NAMALWA (cell line): ENCODE results near the gene RFTN1.

Experiments used
- DNase-seq: peaks from one replicate; pipeline ENCODE4 v3.0.0-alpha.2; 2015; ENCODE audit warnings: low spot score

Gene RFTN1

GRCh38 chr3:16432714-16433113 is 80.8 kb downstream of the RFTN1 start:
- peak; percentile 67 for DNase-seq

DNA sequence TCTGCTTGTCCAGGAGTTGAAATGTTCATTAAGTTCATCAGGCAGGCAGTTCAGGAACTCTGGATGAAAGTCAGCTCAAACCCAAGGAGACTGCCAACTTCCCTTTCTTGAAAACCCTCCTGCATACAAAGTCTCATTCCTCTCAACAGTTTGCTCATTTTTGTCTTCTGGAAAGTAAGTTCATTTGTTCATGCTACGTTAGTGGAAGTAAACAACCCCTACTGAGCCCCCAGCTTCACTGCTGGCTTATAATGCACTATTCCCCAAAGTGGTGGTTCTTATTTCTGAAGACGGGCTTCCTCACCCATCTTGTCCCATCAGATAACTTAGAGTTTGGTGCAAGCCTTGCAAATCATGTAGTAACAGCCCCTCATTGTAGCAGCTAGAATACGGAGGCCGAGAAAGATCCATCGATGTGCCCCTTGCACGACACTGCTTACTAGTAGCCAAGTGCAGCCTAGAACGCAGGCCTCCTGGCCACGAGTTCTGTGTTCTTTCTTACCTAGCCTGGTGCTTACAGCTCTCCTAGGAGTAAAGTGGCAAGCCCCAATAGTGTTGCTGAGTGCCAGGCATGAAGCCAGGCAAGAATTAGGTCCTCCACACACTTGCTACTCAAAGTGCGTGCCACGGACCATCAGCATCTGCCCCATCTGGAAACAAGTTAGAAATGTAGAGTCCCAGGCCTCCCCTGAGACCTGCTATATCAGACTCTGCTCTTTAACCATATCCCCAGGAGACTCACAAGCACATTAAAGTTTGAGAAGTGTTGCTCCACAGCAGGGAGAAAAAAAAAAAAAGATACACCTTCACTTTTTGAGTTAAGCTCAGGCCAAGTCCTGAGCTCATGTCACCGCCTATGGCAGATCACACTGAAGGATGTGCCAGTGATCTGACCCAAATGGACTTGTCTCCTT is 82.5 kb downstream of the RFTN1 start:
- peak; percentile 92 for DNase-seq

DNA sequence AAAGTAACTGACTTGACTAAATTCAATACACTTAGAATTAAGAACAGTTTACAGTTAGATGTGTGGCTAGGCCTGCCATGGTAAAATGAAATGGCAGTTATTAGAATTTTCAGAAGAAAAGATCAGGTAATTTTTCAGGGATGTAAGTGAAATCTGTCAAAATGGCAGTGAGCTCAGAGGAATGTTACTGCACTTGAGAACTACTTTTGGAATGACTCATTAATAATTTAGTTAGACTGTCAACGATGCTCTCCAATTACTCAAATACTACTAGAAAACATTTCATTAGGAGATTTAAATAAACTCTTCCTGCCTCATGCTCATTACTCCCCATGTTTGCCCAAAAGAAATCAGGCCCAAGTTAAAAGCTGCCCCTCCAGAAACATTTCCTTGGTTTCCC is 84.4 kb downstream of the RFTN1 start:
- DNase-seq: no peak

DNA sequence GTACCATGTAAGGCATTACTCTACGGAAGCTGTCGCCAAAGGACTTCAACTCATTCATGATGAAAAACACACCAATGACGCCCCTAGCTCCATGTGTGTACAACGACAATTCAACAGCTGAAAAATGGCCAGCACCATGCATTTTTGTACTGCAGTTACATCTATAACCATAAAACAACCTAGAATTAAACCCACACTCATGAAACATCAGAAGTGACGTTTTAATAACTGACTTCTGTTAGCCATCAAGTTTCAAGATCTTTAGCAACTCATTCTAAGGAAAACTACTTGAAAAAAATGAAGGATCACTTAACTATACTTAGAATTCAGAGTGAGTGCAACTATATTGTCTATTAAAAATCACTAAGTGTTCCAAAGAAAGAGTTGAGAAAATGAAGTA is 84.9 kb downstream of the RFTN1 start:
- no peak for DNase-seq

GRCh38 chr3:16427103-16427965 is 86.2 kb downstream of the RFTN1 start:
- DNase-seq: no peak

- DNase-seq: no peak
Measured at GRCh38 chr3:16426665-16427064, 86.8 kb downstream of the RFTN1 start.

- DNase-seq: no peak
Measured at GRCh38 chr3:16426029-16426400, 87.5 kb downstream of the RFTN1 start.

DNA sequence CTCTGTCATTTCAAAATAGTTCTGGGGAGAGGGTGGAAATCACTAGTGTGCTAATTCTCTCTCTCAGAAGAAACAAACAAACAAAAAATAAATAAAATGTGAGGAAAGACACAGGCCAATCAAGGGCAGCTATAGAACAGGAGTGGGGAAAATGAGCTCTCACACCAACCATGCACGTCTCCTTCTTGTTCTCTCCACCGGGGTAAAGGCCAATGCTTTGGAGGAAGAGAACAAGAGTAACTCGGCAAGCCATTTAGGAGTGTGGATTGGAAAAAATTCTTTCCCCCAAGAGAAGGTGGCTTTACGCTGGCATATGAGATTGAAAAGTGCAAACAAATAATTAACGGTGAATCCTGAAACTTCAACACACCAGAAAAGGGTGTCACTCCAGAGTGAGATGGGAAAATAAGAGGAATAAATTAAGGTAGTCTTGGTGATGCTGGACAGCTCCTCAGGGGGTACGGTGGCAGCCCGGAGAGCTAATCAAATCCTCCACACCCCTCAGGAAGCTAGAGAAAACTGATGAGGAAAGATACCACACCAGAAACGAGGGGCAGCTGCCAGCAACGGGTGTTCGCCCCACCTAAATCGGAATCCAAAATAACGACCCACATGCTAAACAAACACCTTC is 88.0 kb downstream of the RFTN1 start:
- no peak for DNase-seq

DNA sequence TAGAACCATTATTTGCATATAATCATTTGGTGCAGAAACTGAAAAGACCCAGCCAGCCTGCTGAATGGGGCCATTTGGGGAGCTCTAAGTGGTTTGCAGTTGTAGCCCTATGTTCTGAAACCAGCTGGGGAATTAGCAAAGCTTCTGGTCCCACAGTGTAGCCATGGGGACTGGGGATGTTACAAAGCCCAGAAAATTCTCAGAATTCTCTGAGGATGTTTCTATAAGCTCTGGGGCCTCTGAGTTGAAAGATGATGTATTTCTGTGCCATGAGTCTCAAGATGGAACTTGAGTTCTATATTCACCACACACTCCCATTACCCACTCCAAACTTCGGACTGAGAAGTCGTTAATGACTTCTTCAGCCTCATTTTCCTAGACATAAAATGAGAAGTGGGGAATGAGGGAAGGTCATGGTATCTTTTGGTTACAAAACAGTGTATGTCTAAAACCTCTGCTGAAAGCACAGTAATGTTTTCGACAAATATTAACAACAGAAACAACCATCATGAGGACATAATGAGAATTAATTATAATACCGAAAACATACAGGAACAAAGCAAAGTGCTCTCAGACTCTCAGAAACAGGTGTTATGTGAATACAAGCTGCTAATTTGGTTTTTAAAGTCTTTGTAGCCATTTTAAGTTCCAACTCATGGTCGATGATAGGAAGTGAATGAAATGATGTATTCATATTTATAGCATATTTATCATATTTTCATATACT is 89.4 kb downstream of the RFTN1 start:
- no peak for DNase-seq

GRCh38 chr3:16423298-16423697 is 90.2 kb downstream of the RFTN1 start:
- DNase-seq: no peak

DNA sequence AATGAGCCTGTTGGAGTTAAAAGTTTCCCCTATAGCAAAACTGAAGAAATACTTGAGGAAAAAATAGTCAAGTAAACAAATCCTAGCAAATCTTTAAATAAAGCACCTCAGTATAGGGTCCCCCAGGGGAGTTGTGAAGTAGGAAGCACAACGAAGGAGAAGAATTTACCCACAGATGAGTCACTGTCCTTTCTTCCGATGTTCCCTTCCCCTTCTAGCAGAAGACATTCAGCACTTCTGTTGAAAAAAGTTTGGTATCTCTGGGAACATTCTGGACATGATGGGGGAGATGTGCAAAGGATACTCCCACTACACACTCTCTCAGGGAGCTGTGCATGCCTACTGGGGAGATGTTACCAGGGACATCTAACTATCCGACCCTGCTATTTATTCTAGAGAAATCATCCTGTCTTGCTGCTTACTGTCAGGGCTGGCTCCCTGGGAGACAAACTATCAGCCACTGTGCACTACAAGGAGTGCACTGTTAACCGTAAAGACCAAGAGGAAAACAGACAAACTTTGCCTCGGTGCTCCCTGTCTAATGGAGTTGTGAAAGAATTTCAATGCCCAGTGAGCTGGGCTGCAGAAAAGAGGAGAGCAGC is 93.8 kb downstream of the RFTN1 start:
- DNase-seq: no peak

GRCh38 chr3:16417945-16418739 is 95.4 kb downstream of the RFTN1 start:
- DNase-seq: no peak

- no peak for DNase-seq
Measured at GRCh38 chr3:16415911-16416476, 97.5 kb downstream of the RFTN1 start.

GRCh38 chr3:16413321-16413720 is 100.2 kb downstream of the RFTN1 start:
- no peak for DNase-seq

DNA sequence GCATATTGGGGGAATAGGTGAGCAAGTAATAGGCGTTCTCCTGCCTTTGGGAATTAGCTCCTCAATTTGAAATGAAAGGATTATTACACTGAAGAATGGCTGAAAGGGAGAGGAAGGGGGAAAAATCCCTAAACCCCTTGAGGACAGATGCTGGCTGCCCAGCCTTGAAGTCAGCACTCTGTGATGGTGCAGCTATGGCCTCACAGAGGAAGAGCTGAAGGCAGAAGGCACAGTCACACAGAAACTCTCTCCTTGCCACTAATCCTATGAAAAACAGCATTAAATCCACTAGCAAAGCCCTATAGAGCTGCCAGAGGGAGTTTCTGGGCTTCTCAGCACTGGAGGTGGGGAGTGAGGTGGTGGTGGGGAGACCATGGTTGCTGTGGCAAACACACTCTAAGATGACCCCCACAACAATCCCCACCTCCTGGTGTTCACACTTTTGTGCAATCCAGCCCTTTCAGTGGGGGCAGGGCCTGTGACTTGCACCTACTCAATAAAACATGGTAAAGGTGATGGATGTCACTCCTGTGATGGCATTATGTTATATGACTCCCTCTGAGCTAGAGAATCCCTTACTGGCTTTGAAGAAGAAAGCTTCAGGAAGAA is 101.2 kb downstream of the RFTN1 start:
- DNase-seq: no peak

GRCh38 chr3:16411441-16411840 is 102.1 kb downstream of the RFTN1 start:
- no peak for DNase-seq

DNA sequence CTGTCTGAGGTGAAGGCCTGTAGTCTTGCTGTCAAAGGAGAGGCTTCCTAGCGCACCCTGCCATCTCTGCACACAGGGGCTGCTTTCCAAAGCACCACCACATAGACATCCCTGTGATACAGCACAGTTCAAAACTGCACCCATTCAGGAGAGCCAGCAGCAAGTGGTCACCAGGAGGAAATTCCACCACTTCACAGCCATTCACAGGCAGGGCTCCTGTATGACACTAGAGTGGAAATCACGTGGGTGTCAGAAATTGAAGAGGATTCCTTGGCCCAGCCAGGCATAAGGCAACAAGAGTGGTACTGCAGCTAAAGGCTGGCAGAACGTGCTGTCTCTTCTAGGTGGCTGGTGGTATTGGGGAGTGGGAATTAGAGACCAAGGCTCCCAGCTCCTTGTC is 102.8 kb downstream of the RFTN1 start:
- no peak for DNase-seq

DNA sequence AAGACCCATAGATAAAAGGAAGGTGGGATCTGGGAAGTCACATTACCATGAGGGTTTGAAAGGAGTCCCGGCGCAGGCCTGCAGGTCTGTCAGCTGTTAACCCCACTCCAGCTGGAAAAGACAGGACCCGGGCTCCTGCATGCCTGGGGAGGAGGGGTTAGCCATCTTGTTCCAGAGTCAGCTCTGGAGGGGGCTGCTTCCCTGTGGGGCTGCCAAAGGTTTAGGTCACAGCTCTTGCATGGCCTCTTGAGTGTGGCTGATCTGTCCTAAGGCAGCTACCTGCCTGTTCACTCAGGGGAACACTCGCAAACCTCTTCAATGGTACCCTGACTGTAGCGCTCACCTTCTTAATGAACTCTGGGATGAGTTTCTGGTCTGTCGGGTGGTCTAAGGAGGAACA is 104.5 kb downstream of the RFTN1 start:
- DNase-seq: no peak

GRCh38 chr3:16407366-16407765 is 106.1 kb downstream of the RFTN1 start:
- DNase-seq: no peak

- DNase-seq: no peak
Measured at GRCh38 chr3:16406579-16406978, 106.9 kb downstream of the RFTN1 start.
